Right atrium auricular region (tissue), 2 donors: ENCODE results near the gene CAMK1G. TPM values are rescaled to one million over a fixed set of nuclear protein-coding genes. Genes with fewer than 3 reads are reported as not detected.

Experiments used
- DNase-seq: peaks from one replicate; pipeline ENCODE4 v3.0.0-alpha.2; 2019; ENCODE audit warnings: low spot score
- H3K27ac ChIP-seq, 2 donors: fragments of 200-600 bp; sonication (generic); 1 replicate in 1 of 2; 2 replicates in 1 of 2; pipeline ENCODE4 v1.5.1; 2016 to 2019
- H3K27me3 ChIP-seq, 2 donors: fragments of 200-600 bp; sonication (generic); one replicate each; pipeline versions ENCODE4 v1.5.1 to v1.6.0; 2017 to 2019
- H3K36me3 ChIP-seq: fragments of 200-600 bp; sonication (generic); one replicate; pipeline ENCODE4 v1.5.1; 2016
- H3K4me1 ChIP-seq, 2 donors: fragments of 200-600 bp; sonication (generic); one replicate each; pipeline versions ENCODE4 v1.5.1 to v1.6.0; 2017 to 2019
- H3K4me3 ChIP-seq, 2 donors: fragments of 200-600 bp; sonication (generic); 1 replicate in 1 of 2; 2 replicates in 1 of 2; pipeline ENCODE4 v1.5.1; 2017 to 2019; ENCODE audit warnings: mild to moderate bottlenecking in 1 of 2, moderate library complexity in 1 of 2
- H3K9me3 ChIP-seq, 2 donors: fragments of 200-600 bp; sonication (generic); one replicate each; pipeline ENCODE4 v1.5.1; 2019
- CTCF ChIP-seq, 2 donors: fragments of 200-600 bp; sonication (generic); IDR thresholded peaks; one replicate each; pipeline ENCODE4 v1.5.1; 2019; ENCODE audit warnings: antibody characterized with exemption in 2 of 2
- total RNA-seq, 2 donors: library from RNA; depleted of rRNA; stranded (reverse); fragments of >200 nt; gene quantifications; one replicate each; pipeline ENCODE4 v1.1.0, GENCODE V29; 2016

CAMK1G gene
- under 1 TPM in 1 of 2 donors, not detected in 1; 0.28 TPM for total RNA-seq

- TF ChIP-seq CTCF (IDR thresholded peaks at IDR 0.05) = no peak
- H3K4me1 ChIP-seq = peaks cover 0 to 12% of the 10 kb centered on the region in 2 donors
- no peak within 1 kb of the TSS for H3K27ac ChIP-seq
- H3K36me3 ChIP-seq = no peaks in the 10 kb centered on the region
- no peaks in the 10 kb centered on the region for H3K9me3 ChIP-seq
- DNase-seq = no peak
- H3K27me3 ChIP-seq = no peaks in the 10 kb centered on the region
- no peak within 1 kb of the TSS for H3K4me3 ChIP-seq
Observed at GRCh38 chr1:209583408-209583807, at the start of gene CAMK1G. TSS of gene CAMK1G (plus strand) at chr1:209583714. CDS start at chr1:209594984, 11,270 bp downstream.

- no peaks in the 10 kb centered on the region for H3K9me3 ChIP-seq
- DNase-seq = no peak
- no peak for TF ChIP-seq CTCF (IDR thresholded peaks at IDR 0.05)
- no peaks in the 10 kb centered on the region for H3K36me3 ChIP-seq
- no peak overlapping the region for H3K27ac ChIP-seq
- no peak overlapping the region for H3K4me3 ChIP-seq
- H3K27me3 ChIP-seq = no peaks in the 10 kb centered on the region
- no peaks in the 10 kb centered on the region for H3K4me1 ChIP-seq
Observed at GRCh38 chr1:209534496-209535250, 48.8 kb upstream of the CAMK1G start.

- Histone ChIP-seq H3K36me3 (no peaks in the 10 kb centered on the region), H3K4me1 (no peaks in the 10 kb centered on the region), H3K27ac (no peak overlapping the region), H3K27me3 (no peaks in the 10 kb centered on the region), H3K9me3 (no peaks in the 10 kb centered on the region), H3K4me3 (no peak overlapping the region)
- TF ChIP-seq CTCF (IDR thresholded peaks at IDR 0.05) = no peak
- DNase-seq = no peak
Observed at GRCh38 chr1:209536843-209537242, 46.7 kb upstream of the CAMK1G start.

GRCh38 chr1:209537336-209538114 lies 46.0 kb upstream of the CAMK1G start:
- H3K4me1 ChIP-seq = no peaks in the 10 kb centered on the region
- H3K27me3 ChIP-seq = no peaks in the 10 kb centered on the region
- TF ChIP-seq CTCF (IDR thresholded peaks at IDR 0.05) = no peak
- DNase-seq = no peak
- H3K27ac ChIP-seq = no peak overlapping the region
- no peak overlapping the region for H3K4me3 ChIP-seq
- no peaks in the 10 kb centered on the region for H3K36me3 ChIP-seq
- H3K9me3 ChIP-seq = no peaks in the 10 kb centered on the region

- Histone ChIP-seq H3K9me3 (no peaks in the 10 kb centered on the region), H3K27me3 (no peaks in the 10 kb centered on the region), H3K27ac (no peak overlapping the region), H3K4me1 (no peaks in the 10 kb centered on the region), H3K4me3 (no peak overlapping the region), H3K36me3 (no peaks in the 10 kb centered on the region)
- no peak for TF ChIP-seq CTCF (IDR thresholded peaks at IDR 0.05)
- DNase-seq = no peak
Observed at GRCh38 chr1:209539576-209539975, 43.9 kb upstream of the CAMK1G start.
